ENCODE results near the gene SMARCE1.
A peak's percentile ranks its signal among the peaks of the same experiment; 100 is the strongest.

SMARCE1 gene

GRCh38 chr17:40645943-40646342 is 1.7 kb downstream of the SMARCE1 start:
- DNase-seq (ENCODE audit: low read depth): no peak

GRCh38 chr17:40645291-40645690 is 2.3 kb downstream of the SMARCE1 start:
- no peak for DNase-seq (ENCODE audit: low read depth)

- DNase-seq (ENCODE audit: low read depth): no peak
Observed at GRCh38 chr17:40637931-40638330, 9.7 kb downstream of the SMARCE1 start.

GRCh38 chr17:40633871-40634270 is 13.7 kb downstream of the SMARCE1 start:
- DNase-seq (ENCODE audit: low read depth): no peak

- no peak for DNase-seq (ENCODE audit: low read depth)
Observed at GRCh38 chr17:40632216-40632615, 15.4 kb downstream of the SMARCE1 start.

GRCh38 chr17:40629842-40630241 is 17.8 kb downstream of the SMARCE1 start:
- no peak for DNase-seq (ENCODE audit: low read depth)

GRCh38 chr17:40625311-40625710 is 22.3 kb downstream of the SMARCE1 start:
- no peak for DNase-seq (ENCODE audit: low read depth)

GRCh38 chr17:40623419-40624210 is 24.0 kb downstream of the SMARCE1 start:
- no peak for DNase-seq (ENCODE audit: low read depth)

GRCh38 chr17:40622509-40622928 is 25.1 kb downstream of the SMARCE1 start:
- no peak for DNase-seq (ENCODE audit: low read depth)

GRCh38 chr17:40621578-40621977 is 26.0 kb downstream of the SMARCE1 start:
- DNase-seq (ENCODE audit: low read depth): no peak

GRCh38 chr17:40621019-40621418 is 26.6 kb downstream of the SMARCE1 start:
- no peak for DNase-seq (ENCODE audit: low read depth)

- DNase-seq (ENCODE audit: low read depth): no peak
Observed at GRCh38 chr17:40618754-40619625, 28.6 kb downstream of the SMARCE1 start.

GRCh38 chr17:40617678-40618240 is 29.9 kb downstream of the SMARCE1 start:
- no peak for DNase-seq (ENCODE audit: low read depth)

GRCh38 chr17:40616592-40616991 is 31.0 kb downstream of the SMARCE1 start:
- DNase-seq (ENCODE audit: low read depth): no peak

GRCh38 chr17:40615841-40616476 is 31.7 kb downstream of the SMARCE1 start:
- DNase-seq (ENCODE audit: low read depth): no peak

GRCh38 chr17:40615068-40615840 is 32.4 kb downstream of the SMARCE1 start:
- no peak for DNase-seq (ENCODE audit: low read depth)

GRCh38 chr17:40614431-40615067 is 33.1 kb downstream of the SMARCE1 start:
- DNase-seq (ENCODE audit: low read depth): no peak

- no peak for DNase-seq (ENCODE audit: low read depth)
Observed at GRCh38 chr17:40613467-40614154, 34.0 kb downstream of the SMARCE1 start.

- peak; percentile 38 for DNase-seq (ENCODE audit: low read depth)
Observed at GRCh38 chr17:40612599-40613244, 34.9 kb downstream of the SMARCE1 start.
